Right renal cortex interstitium (tissue), 3 donors: ENCODE measurements around the gene GALNT17. TPM values are rescaled to one million over a fixed set of nuclear protein-coding genes. Genes with fewer than 3 reads are reported as not detected.
A peak's percentile ranks its signal among the peaks of the same experiment; 100 is the strongest.
"Not testable (repeated sequence)": the region's sequence is repeated elsewhere in the genome, so short reads cannot be mapped to it uniquely, and the experiment has no call there.

Experiments
- DNase-seq, 3 donors: peaks; one replicate each; pipeline ENCODE4 v3.0.0-alpha.2; 2013; ENCODE audit warnings: low read depth in 3 of 3, low spot score in 2 of 3
- polyA plus RNA-seq, 3 donors: library from polyadenylated mRNA; unstranded; fragments of 120-200 nt; gene quantifications; one replicate each; pipeline ENCODE4 v1.2.1, GENCODE V29; 2013; ENCODE audit not compliant: insufficient read length in 3 of 3

The GALNT17 gene
- polyA plus RNA-seq, 3 donors, result 3.3 to 4.0 (median 3.4) TPM

- no peak for DNase-seq
Measured at GRCh38 chr7:71604818-71605414, 473.0 kb downstream of the GALNT17 start.

- no peak for DNase-seq
Measured at GRCh38 chr7:71611986-71612385, 480.0 kb downstream of the GALNT17 start.

- DNase-seq, result no peak
Measured at GRCh38 chr7:71612911-71613310, 481.0 kb downstream of the GALNT17 start.

GRCh38 chr7:71613313-71613712 lies 481.4 kb downstream of the GALNT17 start:
- DNase-seq, result no peak

- DNase-seq, result no peak
Measured at GRCh38 chr7:71615017-71615416, 483.1 kb downstream of the GALNT17 start.

- no peak for DNase-seq
Measured at GRCh38 chr7:71616217-71616616, 484.3 kb downstream of the GALNT17 start.

GRCh38 chr7:71618278-71618677 lies 486.3 kb downstream of the GALNT17 start:
- DNase-seq, result no peak

GRCh38 chr7:71625545-71625944 lies 493.6 kb downstream of the GALNT17 start:
- no peak for DNase-seq

- DNase-seq, result no peak
Measured at GRCh38 chr7:71626206-71626605, 494.3 kb downstream of the GALNT17 start.

GRCh38 chr7:71627651-71628050 lies 495.7 kb downstream of the GALNT17 start:
- no peak for DNase-seq

- no peak for DNase-seq
Measured at GRCh38 chr7:71630516-71630915, 498.6 kb downstream of the GALNT17 start.

- peak in 2 of 3 donors; percentile 19 to 24 for DNase-seq
Measured at GRCh38 chr7:71633551-71634008, 501.6 kb downstream of the GALNT17 start.

GRCh38 chr7:71635849-71636248 lies 503.9 kb downstream of the GALNT17 start:
- DNase-seq, result not testable (repeated sequence)

GRCh38 chr7:71636329-71636728 lies 504.4 kb downstream of the GALNT17 start:
- no peak for DNase-seq

- DNase-seq, result no peak
Measured at GRCh38 chr7:71637578-71637977, 505.6 kb downstream of the GALNT17 start.

GRCh38 chr7:71638108-71638507 lies 506.2 kb downstream of the GALNT17 start:
- DNase-seq, result no peak

- DNase-seq, result no peak
Measured at GRCh38 chr7:71639382-71640085, 507.6 kb downstream of the GALNT17 start.

GRCh38 chr7:71643031-71643430 lies 511.1 kb downstream of the GALNT17 start:
- DNase-seq, result not testable (repeated sequence)

GRCh38 chr7:71645836-71646235 lies 513.9 kb downstream of the GALNT17 start:
- DNase-seq, result no peak

GRCh38 chr7:71649812-71650211 lies 517.9 kb downstream of the GALNT17 start:
- DNase-seq, result no peak

- DNase-seq, result no peak
Measured at GRCh38 chr7:71650653-71651337, 518.9 kb downstream of the GALNT17 start.

- DNase-seq, result no peak
Measured at GRCh38 chr7:71652510-71652909, 520.6 kb downstream of the GALNT17 start.
